ENCODE data around the gene ITPK1. TPM values are rescaled to one million over a fixed set of nuclear protein-coding genes. Genes with fewer than 3 reads are reported as not detected.

Gene ITPK1
- total and polyA plus RNA-seq, 2 experiments from 2014 or later = 18.7 to 35.0 TPM

GRCh38 chr14:93061380-93062012 is 54.2 kb downstream of the ITPK1 start:
- H3K36me3 ChIP-seq (ENCODE audit: low read depth) = no peaks in the 10 kb centered on the region
- H3K4me3 ChIP-seq = no peak overlapping the region
- in situ Hi-C loops (cut with MboI) = no loop called here
- no peak overlapping the region for H3K4me2 ChIP-seq (ENCODE audit: unreplicated experiment)
- no peak for TF ChIP-seq EZH2 (IDR thresholded peaks at IDR 0.05; ENCODE audit: insufficient read depth, poor library complexity, severe bottlenecking)
- TF ChIP-seq EZH2phosphoT487 (IDR thresholded peaks at IDR 0.05; ENCODE audit: insufficient read depth, low read depth) = no peak
- no peak overlapping the region for H3K9ac ChIP-seq
- peaks cover 28% of the 10 kb centered on the region for H3K4me1 ChIP-seq (ENCODE audit: insufficient read depth)
- no peaks in the 10 kb centered on the region; the same call in 1 of the 2 replicates for H3F3A ChIP-seq (ENCODE audit: insufficient read depth)
- 97 to 98% methylated on average over 4 of the region's 4 CpGs for WGBS, 2 experiments (ENCODE audit: low coverage in 1 of 2, low lambda C conversion rate in 2 of 2, missing lambda C conversion rate in 2 of 2)
- no peaks in the 10 kb centered on the region for H4K20me1 ChIP-seq (ENCODE audit: insufficient read depth)
- no peak overlapping the region for H2AFZ ChIP-seq
- no peak for DNase-seq
- H3K9me3 ChIP-seq (ENCODE audit: low read depth) = no peaks in the 10 kb centered on the region
- H3K27ac ChIP-seq = no peak overlapping the region
- no peaks in the 10 kb centered on the region for H3K79me2 ChIP-seq (ENCODE audit: insufficient read depth)
- H3K27me3 ChIP-seq (replicated peaks; ENCODE audit: insufficient read depth) = no peaks in the 10 kb centered on the region
- H3K9me2 ChIP-seq (ENCODE audit: insufficient read depth) = no peaks in the 10 kb centered on the region

- H3K9me3 ChIP-seq (ENCODE audit: low read depth) = no peaks in the 10 kb centered on the region
- no peak overlapping the region for H3K4me3 ChIP-seq
- TF ChIP-seq EZH2phosphoT487 (IDR thresholded peaks at IDR 0.05; ENCODE audit: insufficient read depth, low read depth) (no peak), EZH2 (IDR thresholded peaks at IDR 0.05; ENCODE audit: insufficient read depth, poor library complexity, severe bottlenecking) (no peak)
- 86 to 92% methylated on average over 1 of the region's 1 CpG for WGBS, 2 experiments (ENCODE audit: low coverage in 1 of 2, low lambda C conversion rate in 2 of 2, missing lambda C conversion rate in 2 of 2)
- no peak overlapping the region for H3K9ac ChIP-seq
- no peaks in the 10 kb centered on the region for H3K27me3 ChIP-seq (replicated peaks; ENCODE audit: insufficient read depth)
- H3K9me2 ChIP-seq (ENCODE audit: insufficient read depth) = no peaks in the 10 kb centered on the region
- no peak overlapping the region for H3K27ac ChIP-seq
- in situ Hi-C loops (cut with MboI) = no loop called here
- peaks cover 31% of the 10 kb centered on the region for H3K4me1 ChIP-seq (ENCODE audit: insufficient read depth)
- no peak overlapping the region for H3K4me2 ChIP-seq (ENCODE audit: unreplicated experiment)
- H2AFZ ChIP-seq = no peak overlapping the region
- H4K20me1 ChIP-seq (ENCODE audit: insufficient read depth) = no peaks in the 10 kb centered on the region
- H3F3A ChIP-seq (ENCODE audit: insufficient read depth) = no peaks in the 10 kb centered on the region; the same call in 1 of the 2 replicates
- H3K79me2 ChIP-seq (ENCODE audit: insufficient read depth) = no peaks in the 10 kb centered on the region
- no peaks in the 10 kb centered on the region for H3K36me3 ChIP-seq (ENCODE audit: low read depth)
- no peak for DNase-seq
Observed at GRCh38 chr14:93060841-93061240, 54.9 kb downstream of the ITPK1 start.

- in situ Hi-C loops (cut with MboI) = no loop called here
- Histone ChIP-seq H3K4me2 (ENCODE audit: unreplicated experiment) (no peak overlapping the region), H2AFZ (no peak overlapping the region), H3K4me3 (no peak overlapping the region), H3K9me3 (ENCODE audit: low read depth) (no peaks in the 10 kb centered on the region), H3F3A (ENCODE audit: insufficient read depth) (no peaks in the 10 kb centered on the region), H3K4me1 (ENCODE audit: insufficient read depth) (peaks cover 23% of the 10 kb centered on the region), H3K9me2 (ENCODE audit: insufficient read depth) (no peaks in the 10 kb centered on the region), H3K27ac (no peak overlapping the region), H3K9ac (no peak overlapping the region), H3K79me2 (ENCODE audit: insufficient read depth) (no peaks in the 10 kb centered on the region), H3K27me3 (replicated peaks; ENCODE audit: insufficient read depth) (no peaks in the 10 kb centered on the region), H3K36me3 (ENCODE audit: low read depth) (no peaks in the 10 kb centered on the region), H4K20me1 (ENCODE audit: insufficient read depth) (no peaks in the 10 kb centered on the region)
- 89 to 90% methylated on average over 9 of the region's 9 CpGs for WGBS, 2 experiments (ENCODE audit: low coverage in 1 of 2, low lambda C conversion rate in 2 of 2, missing lambda C conversion rate in 2 of 2)
- no peak for TF ChIP-seq EZH2 (IDR thresholded peaks at IDR 0.05; ENCODE audit: insufficient read depth, poor library complexity, severe bottlenecking)
- TF ChIP-seq EZH2phosphoT487 (IDR thresholded peaks at IDR 0.05; ENCODE audit: insufficient read depth, low read depth) = no peak
- no peak for DNase-seq
Observed at GRCh38 chr14:93059917-93060545, 55.7 kb downstream of the ITPK1 start.

GRCh38 chr14:93059260-93059659 is 56.5 kb downstream of the ITPK1 start:
- no peak for TF ChIP-seq EZH2phosphoT487 (IDR thresholded peaks at IDR 0.05; ENCODE audit: insufficient read depth, low read depth)
- TF ChIP-seq EZH2 (IDR thresholded peaks at IDR 0.05; ENCODE audit: insufficient read depth, poor library complexity, severe bottlenecking) = no peak
- Histone ChIP-seq H3K4me2 (ENCODE audit: unreplicated experiment) (no peak overlapping the region), H3K79me2 (ENCODE audit: insufficient read depth) (no peaks in the 10 kb centered on the region), H3F3A (ENCODE audit: insufficient read depth) (no peaks in the 10 kb centered on the region), H3K36me3 (ENCODE audit: low read depth) (no peaks in the 10 kb centered on the region), H3K9ac (no peak overlapping the region), H3K9me2 (ENCODE audit: insufficient read depth) (no peaks in the 10 kb centered on the region), H2AFZ (no peak overlapping the region), H4K20me1 (ENCODE audit: insufficient read depth) (no peaks in the 10 kb centered on the region), H3K9me3 (ENCODE audit: low read depth) (no peaks in the 10 kb centered on the region), H3K4me1 (ENCODE audit: insufficient read depth) (peaks cover 15% of the 10 kb centered on the region), H3K27me3 (replicated peaks; ENCODE audit: insufficient read depth) (no peaks in the 10 kb centered on the region), H3K27ac (no peak overlapping the region), H3K4me3 (no peak overlapping the region)
- in situ Hi-C loops (cut with MboI) = no loop called here
- 92% methylated on average over 16 of the region's 16 CpGs; no CpG with 5 or more reads in 1 of the 2 experiments for WGBS, 2 experiments (ENCODE audit: low coverage in 1 of 2, low lambda C conversion rate in 2 of 2, missing lambda C conversion rate in 2 of 2)
- no peak for DNase-seq

Measured in GM23248 (cell line).